Measurements from ENCODE around the gene LYRM1. TPM values are rescaled to one million over a fixed set of nuclear protein-coding genes. Genes with fewer than 3 reads are reported as not detected.

The LYRM1 gene
- total and polyA plus RNA-seq, 10 of the 15 experiments (the other 5 are each of a cell fraction or from before 2014, with no cell fraction given) = 18.4 to 54.4 (median 38.0) TPM

DNA sequence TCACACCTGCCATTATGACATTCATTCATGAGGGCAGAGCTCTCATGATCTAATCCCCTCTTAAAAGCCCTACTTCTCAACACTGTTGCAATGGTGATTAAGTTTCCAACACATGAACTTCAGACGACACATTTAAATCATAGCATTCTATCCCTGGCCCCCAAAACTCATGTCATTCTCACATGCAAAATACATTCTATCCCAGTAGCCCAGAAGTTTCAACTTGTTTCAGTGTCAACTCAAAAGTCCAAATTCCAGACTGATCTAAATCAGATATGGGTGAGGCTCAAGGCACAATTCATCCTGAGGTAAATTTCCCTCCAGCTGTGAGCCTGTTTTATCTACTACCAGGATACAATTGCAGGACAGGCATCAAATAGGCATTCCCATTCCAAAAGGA lies 25.2 kb downstream of the LYRM1 start:
- ChIA-PET POLR2A (no interaction called here), CTCF (no interaction called here), SMC1A (ENCODE audit: uncharacterized antibody, unreplicated experiment) (no interaction called here), RAD21 (ENCODE audit: unreplicated experiment) (no interaction called here)
- Histone ChIP-seq H3K4me2 (ENCODE audit: control insufficient read depth, insufficient read depth) (no peak overlapping the region), H3K79me2 (ENCODE audit: control insufficient read depth, insufficient read depth, low read length) (no peaks in the 10 kb centered on the region), H2AFZ (ENCODE audit: control insufficient read depth, low read depth, low read length) (no peak overlapping the region), H3K27ac (ENCODE audit: control insufficient read depth, insufficient read depth) (no peak overlapping the region), H4K20me1 (ENCODE audit: control insufficient read depth, insufficient read depth) (no peaks in the 10 kb centered on the region), H3K9me3 (replicated peaks; ENCODE audit: control insufficient read depth, insufficient read depth, low read length) (no peaks in the 10 kb centered on the region), H3K4me3 (no peak overlapping the region), H3K27me3 (replicated peaks in 1 of 2; ENCODE audit: control insufficient read depth in 2 of 2, insufficient read depth in 2 of 2, low read length in 1 of 2) (no peaks in the 10 kb centered on the region), H3K9ac (ENCODE audit: control insufficient read depth, insufficient read depth, low read length) (no peak overlapping the region), H3K4me1 (ENCODE audit: control insufficient read depth, insufficient read depth, low read length) (no peaks in the 10 kb centered on the region), H3K36me3 (ENCODE audit: control insufficient read depth in 2 of 2, insufficient read depth in 2 of 2, low read length in 1 of 2) (0 out of 4 replicates have a peak, but pooled peaks cover 0 to 4% of the 10 kb centered on the region in 2 experiments)
- ATAC-seq (no peak), FAIRE-seq (no peak), DNase-seq (ENCODE audit: low read depth, low spot score) (no peak)
- BruUV-seq (replicated peaks) = no TSS peak
- intact Hi-C loops (cut with micrococcal nuclease; ENCODE audit: unreplicated experiment) = no loop called here
- 95% methylated on average over 1 of the region's 1 CpG for WGBS (ENCODE audit: insufficient coverage, insufficient replicate concordance, low lambda C conversion rate, missing lambda C conversion rate)
- in situ Hi-C loops (cut with MboI) = no loop called here
- TF ChIP-seq ESRRA (IDR thresholded peaks at IDR 0.05; ENCODE audit: low read length) (no peak), KAT2A (conservative IDR thresholded peaks at IDR 0.05; ENCODE audit: control insufficient read depth, low read depth, low read length) (no peak), E2F8 (IDR thresholded peaks at IDR 0.05; ENCODE audit: low read depth, partially characterized antibody) (no peak), FOXK2 (IDR thresholded peaks at IDR 0.05) (no peak), MTA2 (IDR thresholded peaks at IDR 0.05; ENCODE audit: low read depth) (no peak), ZNF217 (IDR thresholded peaks at IDR 0.05) (no peak), ZSCAN29 (IDR thresholded peaks at IDR 0.05) (no peak), NR2C2 (IDR thresholded peaks at IDR 0.05; ENCODE audit: borderline replicate concordance, control insufficient read depth, insufficient read length, low read depth) (no peak), MLLT1 (IDR thresholded peaks at IDR 0.05) (no peak), ZNF274 (IDR thresholded peaks at IDR 0.05; ENCODE audit: insufficient read depth, insufficient read length) (no peak), JUNB (IDR thresholded peaks at IDR 0.05) (no peak), RAD21 (IDR thresholded peaks at IDR 0.05; ENCODE audit: insufficient read depth, low read depth, low read length) (no peak)
- TF ChIP-seq, protein P1, sequence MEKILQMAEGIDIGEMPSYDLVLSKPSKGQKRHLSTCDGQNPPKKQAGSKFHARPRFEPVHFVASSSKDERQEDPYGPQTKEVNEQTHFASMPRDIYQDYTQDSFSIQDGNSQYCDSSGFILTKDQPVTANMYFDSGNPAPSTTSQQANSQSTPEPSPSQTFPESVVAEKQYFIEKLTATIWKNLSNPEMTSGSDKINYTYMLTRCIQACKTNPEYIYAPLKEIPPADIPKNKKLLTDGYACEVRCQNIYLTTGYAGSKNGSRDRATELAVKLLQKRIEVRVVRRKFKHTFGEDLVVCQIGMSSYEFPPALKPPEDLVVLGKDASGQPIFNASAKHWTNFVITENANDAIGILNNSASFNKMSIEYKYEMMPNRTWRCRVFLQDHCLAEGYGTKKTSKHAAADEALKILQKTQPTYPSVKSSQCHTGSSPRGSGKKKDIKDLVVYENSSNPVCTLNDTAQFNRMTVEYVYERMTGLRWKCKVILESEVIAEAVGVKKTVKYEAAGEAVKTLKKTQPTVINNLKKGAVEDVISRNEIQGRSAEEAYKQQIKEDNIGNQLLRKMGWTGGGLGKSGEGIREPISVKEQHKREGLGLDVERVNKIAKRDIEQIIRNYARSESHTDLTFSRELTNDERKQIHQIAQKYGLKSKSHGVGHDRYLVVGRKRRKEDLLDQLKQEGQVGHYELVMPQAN (conservative IDR thresholded peaks at IDR 0.05) = no peak
- TF ChIP-seq, protein P2, sequence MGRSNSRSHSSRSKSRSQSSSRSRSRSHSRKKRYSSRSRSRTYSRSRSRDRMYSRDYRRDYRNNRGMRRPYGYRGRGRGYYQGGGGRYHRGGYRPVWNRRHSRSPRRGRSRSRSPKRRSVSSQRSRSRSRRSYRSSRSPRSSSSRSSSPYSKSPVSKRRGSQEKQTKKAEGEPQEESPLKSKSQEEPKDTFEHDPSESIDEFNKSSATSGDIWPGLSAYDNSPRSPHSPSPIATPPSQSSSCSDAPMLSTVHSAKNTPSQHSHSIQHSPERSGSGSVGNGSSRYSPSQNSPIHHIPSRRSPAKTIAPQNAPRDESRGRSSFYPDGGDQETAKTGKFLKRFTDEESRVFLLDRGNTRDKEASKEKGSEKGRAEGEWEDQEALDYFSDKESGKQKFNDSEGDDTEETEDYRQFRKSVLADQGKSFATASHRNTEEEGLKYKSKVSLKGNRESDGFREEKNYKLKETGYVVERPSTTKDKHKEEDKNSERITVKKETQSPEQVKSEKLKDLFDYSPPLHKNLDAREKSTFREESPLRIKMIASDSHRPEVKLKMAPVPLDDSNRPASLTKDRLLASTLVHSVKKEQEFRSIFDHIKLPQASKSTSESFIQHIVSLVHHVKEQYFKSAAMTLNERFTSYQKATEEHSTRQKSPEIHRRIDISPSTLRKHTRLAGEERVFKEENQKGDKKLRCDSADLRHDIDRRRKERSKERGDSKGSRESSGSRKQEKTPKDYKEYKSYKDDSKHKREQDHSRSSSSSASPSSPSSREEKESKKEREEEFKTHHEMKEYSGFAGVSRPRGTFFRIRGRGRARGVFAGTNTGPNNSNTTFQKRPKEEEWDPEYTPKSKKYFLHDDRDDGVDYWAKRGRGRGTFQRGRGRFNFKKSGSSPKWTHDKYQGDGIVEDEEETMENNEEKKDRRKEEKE (IDR thresholded peaks at IDR 0.05) = no peak
- TF ChIP-seq, protein P3, sequence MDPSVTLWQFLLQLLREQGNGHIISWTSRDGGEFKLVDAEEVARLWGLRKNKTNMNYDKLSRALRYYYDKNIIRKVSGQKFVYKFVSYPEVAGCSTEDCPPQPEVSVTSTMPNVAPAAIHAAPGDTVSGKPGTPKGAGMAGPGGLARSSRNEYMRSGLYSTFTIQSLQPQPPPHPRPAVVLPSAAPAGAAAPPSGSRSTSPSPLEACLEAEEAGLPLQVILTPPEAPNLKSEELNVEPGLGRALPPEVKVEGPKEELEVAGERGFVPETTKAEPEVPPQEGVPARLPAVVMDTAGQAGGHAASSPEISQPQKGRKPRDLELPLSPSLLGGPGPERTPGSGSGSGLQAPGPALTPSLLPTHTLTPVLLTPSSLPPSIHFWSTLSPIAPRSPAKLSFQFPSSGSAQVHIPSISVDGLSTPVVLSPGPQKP (IDR thresholded peaks at IDR 0.05; ENCODE audit: low read depth, low read length) = no peak

Measured in GM12878 (cell line).